Measurements from ENCODE around the gene ZBTB20.

ZBTB20 gene

GRCh38 chr3:114866430-114866829 is 280.7 kb downstream of the ZBTB20 start:
- DNase-seq, result no peak

GRCh38 chr3:114864970-114865369 is 282.1 kb downstream of the ZBTB20 start:
- no peak for DNase-seq

- no peak for DNase-seq
These were observed 283.2 kb downstream of the ZBTB20 start for GRCh38 chr3:114863848-114864247.

- DNase-seq, result no peak
These were observed 285.4 kb downstream of the ZBTB20 start for GRCh38 chr3:114861666-114862065.

GRCh38 chr3:114860531-114860930 is 286.6 kb downstream of the ZBTB20 start:
- no peak for DNase-seq

- no peak for DNase-seq
These were observed 288.8 kb downstream of the ZBTB20 start for GRCh38 chr3:114858329-114858728.

- peak; percentile 82 for DNase-seq
These were observed 289.8 kb downstream of the ZBTB20 start for GRCh38 chr3:114857299-114857701.

GRCh38 chr3:114856835-114857234 is 290.3 kb downstream of the ZBTB20 start:
- DNase-seq, result peak; percentile 82

GRCh38 chr3:114855839-114856238 is 291.2 kb downstream of the ZBTB20 start:
- no peak for DNase-seq

- DNase-seq, result no peak
These were observed 294.1 kb downstream of the ZBTB20 start for GRCh38 chr3:114852966-114853365.

- DNase-seq, result no peak
These were observed 296.2 kb downstream of the ZBTB20 start for GRCh38 chr3:114850898-114851297.

- no peak for DNase-seq
These were observed 298.3 kb downstream of the ZBTB20 start for GRCh38 chr3:114848643-114849350.

GRCh38 chr3:114848082-114848481 is 299.0 kb downstream of the ZBTB20 start:
- DNase-seq, result peak; percentile 74

- DNase-seq, result no peak
These were observed 299.5 kb downstream of the ZBTB20 start for GRCh38 chr3:114847564-114847963.

GRCh38 chr3:114846779-114847178 is 300.3 kb downstream of the ZBTB20 start:
- DNase-seq, result no peak

- no peak for DNase-seq
These were observed 300.8 kb downstream of the ZBTB20 start for GRCh38 chr3:114846252-114846651.

GRCh38 chr3:114841515-114841914 is 305.6 kb downstream of the ZBTB20 start:
- DNase-seq, result no peak

GRCh38 chr3:114839476-114839875 is 307.6 kb downstream of the ZBTB20 start:
- DNase-seq, result peak; percentile 77

- no peak for DNase-seq
These were observed 309.1 kb downstream of the ZBTB20 start for GRCh38 chr3:114838025-114838424.

- DNase-seq, result no peak
These were observed 312.7 kb downstream of the ZBTB20 start for GRCh38 chr3:114834175-114834940.

GRCh38 chr3:114831861-114832260 is 315.2 kb downstream of the ZBTB20 start:
- DNase-seq, result peak; percentile 22

GRCh38 chr3:114830652-114831051 is 316.4 kb downstream of the ZBTB20 start:
- DNase-seq, result no peak

- no peak for DNase-seq
These were observed 317.3 kb downstream of the ZBTB20 start for GRCh38 chr3:114829783-114830182.

GRCh38 chr3:114827495-114827894 is 319.6 kb downstream of the ZBTB20 start:
- peak; percentile 42 for DNase-seq
